ENCODE results near the gene HSPA12A.
"Not testable (repeated sequence)": the region's sequence is repeated elsewhere in the genome, so short reads cannot be mapped to it uniquely, and the experiment has no call there.

The HSPA12A gene

DNA sequence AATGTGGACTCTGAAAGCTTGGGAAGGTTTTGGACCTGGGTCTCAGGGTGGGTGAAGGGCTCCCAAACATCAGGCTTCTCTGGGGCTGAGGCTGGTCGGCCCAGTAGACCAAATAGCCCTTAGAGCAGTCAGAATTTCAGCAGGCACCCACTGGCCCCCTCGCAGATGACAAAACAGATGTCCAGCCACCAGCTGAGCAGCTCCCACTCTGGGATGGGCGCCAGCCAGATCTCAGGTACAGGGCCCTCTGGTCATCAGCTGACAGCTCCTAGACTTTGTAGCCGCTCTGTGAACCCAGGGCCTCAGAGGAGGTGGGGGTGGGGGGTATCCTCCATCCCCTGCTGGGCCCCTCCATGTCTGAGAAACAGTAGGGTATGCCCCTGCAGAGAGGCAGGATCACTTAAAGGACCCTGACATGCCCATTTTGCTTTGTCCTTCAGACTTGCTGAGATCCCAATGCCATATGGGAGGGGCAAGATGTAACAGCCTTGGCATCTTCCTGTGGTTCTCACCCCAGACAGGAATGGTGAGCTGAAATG is 26.5 kb downstream of the HSPA12A start:
- FAIRE-seq, result no peak

DNA sequence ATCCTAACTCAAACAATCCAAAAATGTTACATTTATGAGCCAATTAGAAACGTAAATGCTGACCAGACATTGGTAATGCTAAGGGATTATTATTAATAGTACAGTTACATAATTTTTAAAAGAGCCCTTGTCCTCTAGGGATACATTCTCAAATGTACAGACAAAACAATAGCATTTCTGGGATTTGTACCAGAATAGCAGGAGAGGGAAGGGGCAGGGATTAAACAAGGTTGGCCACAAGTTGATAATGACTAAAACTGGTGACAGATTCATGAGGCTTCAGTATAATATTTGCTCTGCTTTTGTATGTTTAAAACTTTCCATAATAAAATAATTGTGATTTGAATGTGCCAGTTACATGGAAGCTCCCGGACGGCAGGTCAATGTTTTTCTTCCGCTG is 27.0 kb downstream of the HSPA12A start:
- FAIRE-seq, result no peak

DNA sequence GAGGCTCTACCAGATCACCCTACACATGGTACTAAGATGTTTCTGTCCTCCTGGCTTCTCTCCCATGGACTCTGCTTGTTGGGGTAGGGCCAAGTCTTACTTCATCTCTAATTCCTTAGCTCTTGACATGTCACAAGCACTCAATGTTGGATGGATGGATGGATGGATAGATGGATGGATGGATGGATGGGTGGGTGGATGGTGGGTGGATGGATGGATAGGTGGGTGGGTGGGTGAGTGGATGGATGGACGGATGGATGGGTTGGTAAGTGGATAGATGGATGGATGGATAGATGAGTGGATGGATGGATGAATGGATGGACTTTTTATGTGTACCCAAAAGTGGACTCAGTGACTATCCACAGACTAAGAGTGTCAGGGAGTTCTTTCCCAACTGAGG is 28.5 kb downstream of the HSPA12A start:
- no peak for FAIRE-seq

DNA sequence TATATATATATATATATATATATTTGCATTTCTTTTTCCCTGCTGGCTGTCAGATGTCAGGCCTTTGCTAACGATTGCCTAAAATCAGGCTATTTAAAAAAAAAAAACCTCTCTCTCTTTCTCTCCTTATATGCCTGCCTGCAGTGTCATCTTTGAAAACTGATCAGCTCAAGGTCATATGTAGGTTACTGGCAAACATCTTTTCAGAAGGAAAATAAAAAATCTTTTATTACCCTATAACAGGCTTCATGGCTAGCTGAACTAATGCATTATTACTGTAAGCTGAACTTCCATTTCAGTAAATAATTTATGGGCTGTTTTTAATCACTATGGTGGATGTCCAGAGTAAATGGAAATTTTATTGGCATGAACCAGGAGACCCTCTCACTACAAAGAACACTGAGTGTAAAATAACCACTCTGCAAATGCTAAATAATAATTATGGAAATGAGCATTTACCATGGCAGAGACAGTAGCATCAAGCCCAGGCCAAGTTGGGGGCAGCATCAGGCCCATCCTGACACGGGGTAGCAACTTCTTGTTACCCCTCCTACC is 29.3 kb downstream of the HSPA12A start:
- FAIRE-seq, result no peak

DNA sequence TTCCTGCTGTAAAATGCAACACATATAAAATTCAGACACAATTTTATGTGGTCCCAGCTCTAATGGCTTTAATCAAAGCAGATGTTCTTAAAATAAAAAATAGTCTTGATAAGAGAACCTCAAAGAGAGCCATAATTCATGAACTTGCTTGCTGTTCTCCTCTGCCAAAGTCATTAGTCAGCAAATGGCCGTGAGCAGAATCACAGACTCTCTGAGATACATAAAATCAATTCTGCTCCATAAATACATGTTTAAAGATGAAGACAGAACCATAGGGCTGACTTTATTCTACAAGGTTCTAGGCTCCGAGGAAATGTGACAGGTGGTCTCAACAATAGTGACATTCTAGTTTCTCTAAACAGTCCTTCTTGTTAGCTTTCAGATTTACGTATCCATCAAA is 29.8 kb downstream of the HSPA12A start:
- no peak for FAIRE-seq

DNA sequence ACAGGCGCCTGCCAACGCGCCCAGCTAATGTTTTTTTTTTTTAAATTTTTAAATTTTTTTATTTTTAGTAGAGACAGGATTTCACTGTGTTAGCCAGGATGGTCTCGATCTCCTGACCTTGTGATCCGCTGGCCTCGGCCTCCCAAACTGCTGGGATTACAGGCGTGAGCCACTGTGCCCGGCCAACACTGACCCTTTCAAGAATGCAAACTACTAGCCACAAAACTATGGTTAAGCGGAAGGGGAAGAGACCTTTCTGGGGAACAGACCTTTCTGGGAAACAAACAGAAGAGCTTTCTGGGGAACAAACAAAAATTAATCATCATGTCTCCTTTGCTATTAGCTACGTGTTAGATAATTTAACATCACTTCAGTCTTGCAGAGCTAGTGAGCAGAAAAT is 30.6 kb downstream of the HSPA12A start:
- not testable (repeated sequence) for FAIRE-seq

DNA sequence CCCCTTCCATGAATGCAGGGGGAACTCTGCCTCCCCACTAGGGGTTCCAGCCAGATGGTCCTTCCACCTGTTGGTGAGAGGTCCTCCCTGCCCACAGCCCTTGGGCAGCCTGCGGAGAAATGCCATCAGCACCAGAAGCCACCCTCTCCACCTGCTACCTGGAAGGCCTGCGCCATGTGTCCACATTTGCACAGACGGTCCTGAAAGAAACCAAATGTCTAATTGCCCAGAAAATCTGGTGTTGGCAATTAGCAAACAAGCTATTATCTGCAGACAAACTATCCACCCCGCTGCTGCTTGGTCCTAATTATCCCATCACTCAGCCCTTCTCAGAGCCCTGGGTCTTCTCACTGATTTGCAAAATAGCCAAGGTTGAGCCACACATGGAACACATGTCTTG is 32.3 kb downstream of the HSPA12A start:
- no peak for FAIRE-seq

DNA sequence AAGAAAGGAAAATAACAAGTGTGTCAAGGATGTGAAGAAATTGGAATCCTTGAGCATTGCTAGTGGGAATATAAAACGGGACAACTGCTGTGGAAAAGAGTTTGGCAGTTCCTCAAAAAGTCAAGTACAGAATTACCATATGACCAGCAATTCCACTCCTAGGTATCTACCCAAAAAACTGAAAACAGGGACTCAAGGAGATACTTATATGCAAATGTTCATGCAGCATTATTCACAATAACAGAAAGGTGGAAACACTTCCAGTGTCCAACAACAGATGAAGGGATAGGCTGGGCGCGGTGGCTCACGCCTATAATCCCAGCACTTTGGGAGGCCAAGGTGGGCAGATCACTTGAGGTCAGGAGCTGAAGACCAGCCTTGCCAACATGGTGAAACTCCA is 33.5 kb downstream of the HSPA12A start:
- FAIRE-seq, result no peak

DNA sequence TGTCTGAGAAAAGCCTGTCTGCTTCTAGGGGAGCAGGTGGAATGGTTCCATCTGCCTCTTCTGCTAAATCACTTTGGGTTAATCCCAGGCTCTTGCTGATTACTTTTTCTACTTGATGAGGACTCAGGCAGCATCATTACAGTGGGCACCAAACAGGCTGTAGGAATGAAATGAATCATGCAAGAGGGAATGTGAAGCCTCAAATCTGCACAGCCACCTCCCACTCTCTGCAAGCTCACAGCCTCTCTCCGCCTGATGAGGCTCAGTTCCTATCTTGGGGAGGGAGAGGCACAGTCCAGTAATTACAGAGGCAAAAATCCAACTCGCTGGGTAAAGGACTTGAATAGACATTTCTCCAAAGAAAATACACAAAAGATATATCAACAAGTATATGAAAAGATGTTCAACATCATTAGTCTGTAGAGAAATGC is 34.0 kb downstream of the HSPA12A start:
- FAIRE-seq, result no peak

DNA sequence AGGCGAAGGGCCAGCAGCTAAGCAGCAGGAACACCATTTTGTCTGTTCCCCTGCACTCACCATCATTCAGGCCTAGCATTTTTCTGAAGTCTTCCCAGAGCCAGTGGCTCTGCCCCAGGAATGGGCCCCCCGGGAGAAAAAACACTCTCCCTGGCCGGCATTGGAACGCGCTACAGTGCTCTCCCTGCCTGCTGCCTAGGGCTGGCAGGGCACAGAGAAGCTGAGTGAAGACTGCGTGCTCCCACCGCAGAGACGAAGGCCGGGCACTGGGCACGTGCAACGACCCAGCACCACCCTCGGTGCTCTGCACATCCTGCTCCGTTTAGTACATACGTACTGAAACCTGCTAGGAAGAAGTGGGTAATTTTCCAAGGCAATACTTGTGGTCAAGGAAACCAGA is 34.4 kb downstream of the HSPA12A start:
- no peak for FAIRE-seq

DNA sequence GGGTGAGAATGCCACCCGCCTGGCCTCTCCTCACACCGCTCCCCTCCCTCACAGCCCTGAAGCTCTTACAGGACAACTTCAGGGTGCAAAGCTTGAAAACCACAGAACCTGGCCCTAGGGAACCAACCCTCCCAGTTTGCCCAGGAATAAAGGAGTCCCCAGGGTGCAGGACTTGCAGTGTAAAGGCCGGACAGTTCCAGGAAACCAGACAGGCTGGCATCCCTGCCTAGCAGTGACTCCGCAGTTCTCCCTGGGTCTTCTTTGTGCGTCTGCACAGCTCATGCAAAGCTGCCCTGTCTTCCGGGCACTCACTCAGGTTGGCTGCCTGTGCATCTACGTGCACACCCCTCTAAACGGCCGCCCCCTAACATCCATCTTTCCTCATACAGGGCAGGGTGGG is 36.1 kb downstream of the HSPA12A start:
- no peak for FAIRE-seq

DNA sequence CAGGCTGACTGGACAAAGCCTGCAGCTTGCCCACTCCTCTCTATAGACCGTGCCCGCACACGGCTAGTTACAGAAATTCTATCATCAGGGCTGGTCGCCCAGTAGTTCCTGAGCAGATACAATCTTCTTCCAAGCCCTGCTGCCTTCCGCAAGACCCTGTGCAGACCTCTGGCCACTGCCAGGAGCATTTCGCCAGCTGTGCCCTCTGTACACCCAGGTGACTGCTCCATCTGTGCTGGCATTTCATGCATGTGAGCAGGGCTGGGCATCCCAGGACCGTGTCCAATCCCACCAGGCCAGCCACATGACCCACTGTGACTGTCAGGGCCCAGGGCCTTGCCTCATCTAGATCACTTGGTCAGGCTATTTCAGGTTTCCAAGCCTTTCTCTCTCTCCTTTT is 36.9 kb downstream of the HSPA12A start:
- no peak for FAIRE-seq

DNA sequence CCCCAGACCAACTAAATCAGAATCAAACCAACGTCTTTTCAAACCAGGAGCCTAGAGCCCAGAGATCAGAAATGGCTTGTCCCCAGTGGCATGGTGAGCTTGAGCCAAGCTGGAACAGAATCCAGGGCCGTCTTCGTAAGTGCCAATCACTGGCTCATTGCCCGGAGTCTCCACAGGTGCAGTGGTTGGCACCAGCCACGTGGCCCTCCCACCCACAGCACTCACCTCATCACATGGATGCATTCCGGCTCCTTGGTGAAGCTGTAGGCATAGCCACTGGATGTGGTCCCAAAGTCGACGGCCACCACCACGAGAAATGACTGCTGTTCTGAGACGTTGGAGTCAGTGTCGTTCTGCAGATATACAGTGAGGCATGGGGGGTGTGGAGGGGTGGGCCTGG is 37.4 kb downstream of the HSPA12A start:
- FAIRE-seq, result no peak

DNA sequence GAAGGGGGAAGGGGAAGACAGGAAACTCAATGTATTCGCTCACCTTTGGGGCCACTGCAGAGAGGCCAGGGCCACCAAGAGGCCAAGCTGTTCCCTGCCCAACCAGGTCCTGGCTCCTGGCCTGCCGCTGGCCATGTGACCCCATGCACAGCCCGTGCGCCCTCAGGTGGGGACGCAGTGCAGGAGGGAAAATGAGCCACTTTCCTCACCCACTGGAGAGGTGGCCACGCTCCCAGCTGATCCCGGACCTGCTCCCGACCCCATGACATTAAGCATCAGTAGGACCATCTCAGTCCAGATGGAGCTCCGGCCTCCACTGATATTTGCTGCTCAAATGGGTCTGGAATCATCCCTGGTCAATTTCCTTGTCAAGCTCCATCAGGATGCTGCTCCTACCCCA is 40.2 kb downstream of the HSPA12A start:
- no peak for FAIRE-seq

DNA sequence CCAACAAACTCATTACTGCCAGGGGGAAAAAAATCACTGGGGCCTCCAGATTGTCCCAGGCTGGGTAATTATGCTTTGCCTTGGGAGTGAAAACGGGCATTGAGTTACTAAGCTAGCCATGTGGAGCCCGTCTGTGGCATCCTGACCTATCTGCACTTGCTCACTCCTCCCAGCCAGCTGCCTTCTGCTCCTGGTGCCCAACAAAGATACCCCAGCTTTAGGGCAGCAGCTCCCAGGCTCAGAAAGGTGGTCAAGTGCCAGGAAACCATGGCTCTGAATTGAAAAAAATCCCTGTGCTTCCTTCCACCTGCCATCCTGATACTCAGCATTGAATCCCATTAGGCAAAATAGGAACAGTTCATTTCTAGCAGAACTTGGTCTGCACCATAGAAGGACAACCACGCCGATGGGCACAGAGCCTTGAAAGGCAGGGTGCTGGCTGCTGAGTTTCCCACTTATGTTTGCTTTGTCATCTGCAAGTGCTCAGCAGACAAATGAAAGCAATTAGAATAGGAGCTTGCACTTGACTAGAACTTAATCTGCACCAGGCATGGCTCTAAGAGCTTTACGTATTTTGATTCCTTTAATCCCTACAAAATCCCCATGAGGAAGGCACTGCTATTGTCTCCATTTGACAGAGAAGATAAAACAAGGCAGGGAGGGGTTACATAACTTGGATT is 42.8 kb downstream of the HSPA12A start:
- FAIRE-seq, result no peak

DNA sequence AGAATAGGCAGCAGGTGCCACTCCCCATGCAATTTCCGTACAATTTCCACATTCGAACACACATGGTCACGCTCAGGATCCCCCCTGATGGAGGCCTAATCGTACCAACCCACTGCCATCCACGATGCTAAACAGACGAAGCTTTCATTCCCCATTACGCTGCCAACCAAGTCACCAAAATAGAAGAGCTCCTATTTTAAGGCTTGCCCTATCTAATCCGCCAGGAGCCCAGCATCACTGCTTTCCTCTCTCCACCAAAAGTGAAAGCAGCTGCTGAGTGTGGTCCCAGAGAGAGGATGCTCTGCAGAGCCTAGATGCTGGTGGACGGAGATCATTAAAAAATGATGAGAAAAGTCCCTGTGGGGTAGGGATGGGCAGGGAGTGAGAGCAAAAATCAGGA is 43.3 kb downstream of the HSPA12A start:
- no peak for FAIRE-seq

DNA sequence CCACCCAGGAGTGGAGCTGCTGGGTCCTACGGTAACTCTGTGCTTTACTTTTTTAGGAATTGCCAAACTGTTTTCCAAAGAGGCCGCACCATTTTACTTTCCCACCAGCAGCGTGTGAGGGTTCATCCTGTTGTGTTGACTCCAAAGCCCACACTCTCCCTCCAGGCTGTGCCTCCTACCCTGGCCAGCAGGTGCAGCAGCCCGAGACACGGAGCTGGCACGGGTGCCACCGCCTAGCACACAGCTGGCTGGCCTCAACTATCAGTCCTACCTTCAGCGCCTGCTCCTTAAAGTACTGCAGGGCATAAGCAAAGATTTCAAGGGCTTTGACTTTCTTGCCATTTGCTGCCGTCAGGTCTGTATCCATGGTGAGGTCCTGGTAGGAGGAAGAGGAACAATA is 44.0 kb downstream of the HSPA12A start:
- FAIRE-seq, result no peak

DNA sequence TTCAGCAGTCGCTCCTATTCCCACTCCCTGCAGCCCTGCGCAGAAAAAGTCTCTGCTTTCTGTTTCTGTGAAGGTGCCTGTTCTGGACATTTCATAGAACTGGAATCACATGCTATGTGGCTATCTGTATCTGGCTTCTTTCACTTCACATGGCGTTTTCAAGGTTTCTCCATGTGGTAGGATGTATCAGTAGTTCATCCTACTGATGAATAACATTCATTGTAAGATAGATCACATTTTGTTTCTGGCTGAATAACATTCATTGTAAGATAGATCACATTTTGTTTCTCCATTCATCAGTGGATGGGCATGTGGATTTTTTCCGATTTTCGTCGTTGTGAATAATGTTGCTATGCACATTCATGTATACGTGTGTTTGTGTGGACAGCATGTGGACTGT is 44.5 kb downstream of the HSPA12A start:
- no peak for FAIRE-seq

DNA sequence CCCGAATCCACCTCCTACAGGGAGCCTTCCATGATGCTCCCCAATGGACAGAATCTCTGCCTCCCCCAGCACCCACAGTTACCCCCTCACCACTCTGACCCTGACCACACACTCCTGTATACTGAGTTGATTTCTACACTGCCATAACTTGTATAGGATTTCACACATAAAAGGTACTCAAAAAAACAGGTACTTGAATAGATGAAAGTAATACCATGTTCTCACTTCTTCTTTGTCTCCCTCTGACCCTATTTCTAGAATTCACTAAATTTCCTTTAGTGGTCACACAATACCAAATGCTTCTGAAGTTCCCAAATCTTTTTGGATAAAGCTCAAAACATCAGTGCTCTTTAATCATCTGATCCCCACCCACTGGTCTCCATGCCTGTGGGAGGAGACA is 45.4 kb downstream of the HSPA12A start:
- FAIRE-seq, result no peak

DNA sequence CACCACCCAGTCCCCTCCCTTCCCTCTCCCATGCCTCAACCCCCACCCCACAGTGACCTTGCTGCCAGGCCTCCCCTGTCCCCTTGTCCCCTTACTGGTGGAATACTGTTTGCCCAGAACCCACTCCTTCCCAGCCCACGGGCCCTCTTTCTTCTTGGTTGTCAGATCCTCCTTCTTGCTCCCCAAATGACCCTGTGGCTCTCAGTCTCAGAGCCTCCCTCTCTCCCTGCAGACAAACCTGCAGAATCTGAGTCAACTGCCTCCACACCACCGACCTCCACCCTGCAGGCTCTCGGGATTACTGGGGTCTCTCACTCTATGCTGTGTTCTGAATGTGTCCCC is 47.5 kb downstream of the HSPA12A start:
- no peak for FAIRE-seq

DNA sequence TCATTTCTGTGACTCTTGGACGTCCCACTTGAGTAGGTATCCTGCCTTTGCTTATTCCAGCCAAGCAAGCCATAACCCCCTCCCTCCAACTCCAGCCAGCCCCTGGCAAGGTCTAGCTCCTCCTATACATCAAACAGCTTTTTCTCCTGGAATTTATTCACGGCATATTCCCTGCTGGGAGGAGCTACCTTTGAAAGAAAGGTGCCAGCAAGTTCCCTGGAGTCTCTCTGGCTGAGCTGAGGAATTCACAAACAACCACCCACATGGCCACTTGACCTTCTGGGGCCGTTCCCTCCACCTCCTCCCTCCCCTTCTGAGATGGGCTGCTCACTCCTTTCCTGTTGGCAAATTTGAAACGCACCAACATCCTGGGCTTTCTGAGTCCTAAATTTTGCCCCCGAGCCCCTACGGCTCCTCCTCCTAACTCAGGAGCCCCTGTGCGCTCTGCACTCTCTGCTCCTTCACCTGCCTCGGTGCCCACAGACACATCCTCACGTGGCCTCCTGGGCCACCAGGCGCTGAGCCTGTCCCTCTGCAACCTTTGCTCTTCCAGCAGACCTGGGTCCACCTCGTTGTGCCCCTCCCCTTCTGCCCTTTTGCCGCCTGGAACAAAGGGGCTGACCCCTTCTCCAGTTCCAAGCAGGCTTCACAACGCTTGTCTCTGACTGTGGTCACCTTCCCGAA is 48.0 kb downstream of the HSPA12A start:
- no peak for FAIRE-seq

DNA sequence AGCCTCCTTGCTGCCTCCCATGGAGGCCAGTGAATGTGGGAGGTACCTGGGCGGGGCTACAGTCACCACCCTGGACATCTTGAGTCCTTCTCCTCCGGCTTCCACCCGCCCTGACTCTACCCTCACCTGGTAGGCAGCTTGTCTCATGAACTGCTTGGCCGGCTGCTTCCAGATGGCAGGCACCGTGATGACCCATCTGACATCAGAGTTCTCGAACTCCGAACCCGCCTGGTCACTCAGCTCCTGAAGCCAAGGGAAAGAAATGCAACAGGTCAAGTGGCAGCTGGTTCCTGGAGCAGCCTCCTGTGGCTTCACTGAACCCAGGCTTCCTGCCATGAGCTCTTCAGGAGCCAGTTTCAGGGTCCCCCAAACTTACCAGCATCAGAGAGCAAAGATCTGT is 50.1 kb downstream of the HSPA12A start:
- FAIRE-seq, result no peak

DNA sequence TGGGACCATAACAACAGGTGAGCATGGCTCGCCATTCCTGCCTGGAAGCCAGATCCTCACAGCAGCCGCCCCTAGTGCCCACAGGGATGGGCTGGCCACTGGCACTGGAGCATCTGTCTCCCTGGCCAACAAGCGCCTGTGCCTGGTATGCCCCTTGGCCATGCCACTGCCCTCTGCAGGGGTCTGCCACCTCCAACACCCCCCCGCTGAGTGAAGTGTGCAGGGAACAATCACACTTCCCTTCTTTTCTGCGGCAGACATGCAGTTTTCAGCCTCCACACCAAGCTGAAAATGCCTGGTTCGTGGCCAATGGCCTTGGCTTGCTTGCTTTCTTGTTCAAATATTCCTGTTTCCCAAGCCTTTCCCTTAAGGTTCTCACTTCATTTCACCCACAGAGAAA is 50.7 kb downstream of the HSPA12A start:
- FAIRE-seq, result no peak

Data from A204.1 (cell line).